ENCODE measurements around the gene AGA. TPM values are rescaled to one million over a fixed set of nuclear protein-coding genes. Genes with fewer than 3 reads are reported as not detected.

AGA gene
- polyA plus RNA-seq, 1 experiment: 61.8 TPM

- H3K27me3 ChIP-seq (ENCODE audit: control insufficient read depth, insufficient read depth, low read length): no peaks in the 10 kb centered on the region
- TF ChIP-seq CTCF (IDR thresholded peaks at IDR 0.05; ENCODE audit: low read depth, low read length): no peak
- CTCF ChIA-PET: no interaction called here
- no peak overlapping the region for H3K27ac ChIP-seq (ENCODE audit: low read depth, low read length)
- POLR2A ChIA-PET: no interaction called here
- DNase-seq (ENCODE audit: low read depth, low spot score): no peak
- no peak overlapping the region for H3K4me3 ChIP-seq (ENCODE audit: low read depth, low read length)
- no peaks in the 10 kb centered on the region for H3K9me3 ChIP-seq (ENCODE audit: control insufficient read depth, insufficient read depth, low read length)
Observed at GRCh38 chr4:177391287-177391686, 51.0 kb downstream of the AGA start.

GRCh38 chr4:177386278-177386815 is 55.9 kb downstream of the AGA start:
- POLR2A ChIA-PET: interaction anchor here (0.7 kb wide), 1 partner anchor 49 kb away, joined by 6 read pairs; no protein-coding TSS in a partner anchor
- peaks cover 4% of the 10 kb centered on the region; the same call in 1 of the 2 replicates for H3K9me3 ChIP-seq (ENCODE audit: control insufficient read depth, insufficient read depth, low read length)
- CTCF ChIA-PET: interaction anchor here (0.6 kb wide), 1 partner anchor 632 kb away, joined by 5 read pairs; no protein-coding TSS in a partner anchor
- TF ChIP-seq CTCF (IDR thresholded peaks at IDR 0.05; ENCODE audit: low read depth, low read length): no peak
- no peak overlapping the region for H3K27ac ChIP-seq (ENCODE audit: low read depth, low read length)
- no peak for DNase-seq (ENCODE audit: low read depth, low spot score)
- no peak overlapping the region for H3K4me3 ChIP-seq (ENCODE audit: low read depth, low read length)
- H3K27me3 ChIP-seq (ENCODE audit: control insufficient read depth, insufficient read depth, low read length): no peaks in the 10 kb centered on the region

- Histone ChIP-seq H3K27me3 (ENCODE audit: control insufficient read depth, insufficient read depth, low read length) (no peaks in the 10 kb centered on the region), H3K9me3 (ENCODE audit: control insufficient read depth, insufficient read depth, low read length) (peaks cover 7% of the 10 kb centered on the region; the same call in 1 of the 2 replicates), H3K27ac (ENCODE audit: low read depth, low read length) (no peak overlapping the region), H3K4me3 (ENCODE audit: low read depth, low read length) (no peak overlapping the region)
- ChIA-PET CTCF (no interaction called here), POLR2A (no interaction called here)
- DNase-seq (ENCODE audit: low read depth, low spot score): no peak
- TF ChIP-seq CTCF (IDR thresholded peaks at IDR 0.05; ENCODE audit: low read depth, low read length): no peak
Observed at GRCh38 chr4:177385576-177386277, 56.5 kb downstream of the AGA start.

GRCh38 chr4:177384856-177385397 is 57.3 kb downstream of the AGA start:
- Histone ChIP-seq H3K4me3 (ENCODE audit: low read depth, low read length) (no peak overlapping the region), H3K9me3 (ENCODE audit: control insufficient read depth, insufficient read depth, low read length) (peaks cover 9% of the 10 kb centered on the region; the same call in 1 of the 2 replicates), H3K27ac (ENCODE audit: low read depth, low read length) (no peak overlapping the region), H3K27me3 (ENCODE audit: control insufficient read depth, insufficient read depth, low read length) (no peaks in the 10 kb centered on the region)
- no peak for TF ChIP-seq CTCF (IDR thresholded peaks at IDR 0.05; ENCODE audit: low read depth, low read length)
- no peak for DNase-seq (ENCODE audit: low read depth, low spot score)
- POLR2A ChIA-PET: no interaction called here
- CTCF ChIA-PET: no interaction called here

- H3K9me3 ChIP-seq (ENCODE audit: control insufficient read depth, insufficient read depth, low read length): peaks cover 9% of the 10 kb centered on the region; the same call in 1 of the 2 replicates
- no peak overlapping the region for H3K27ac ChIP-seq (ENCODE audit: low read depth, low read length)
- POLR2A ChIA-PET: no interaction called here
- H3K27me3 ChIP-seq (ENCODE audit: control insufficient read depth, insufficient read depth, low read length): no peaks in the 10 kb centered on the region
- DNase-seq (ENCODE audit: low read depth, low spot score): no peak
- no peak overlapping the region for H3K4me3 ChIP-seq (ENCODE audit: low read depth, low read length)
- TF ChIP-seq CTCF (IDR thresholded peaks at IDR 0.05; ENCODE audit: low read depth, low read length): no peak
- CTCF ChIA-PET: no interaction called here
Observed at GRCh38 chr4:177381762-177382310, 60.4 kb downstream of the AGA start.

Data from AG04450 (cell line).